Gastroesophageal sphincter (tissue), 4 donors: Measurements from ENCODE around the gene SYNRG. TPM values are rescaled to one million over a fixed set of nuclear protein-coding genes. Genes with fewer than 3 reads are reported as not detected.

Experiments
- ATAC-seq: fragments of 150-250 bp; one replicate; pipeline ENCODE4 v1.9.1; 2016; ENCODE audit warnings: mild to moderate bottlenecking, moderate library complexity
- H3K27ac ChIP-seq, 4 donors: fragments of 200-600 bp; sonication (generic) in 3 of 4; 1 replicate in 3 of 4; 2 replicates in 1 of 4; pipeline ENCODE4 v1.5.1; 2016 to 2019
- H3K27me3 ChIP-seq: fragments of 200-600 bp; sonication (generic); one replicate; pipeline ENCODE4 v1.5.1; 2019
- H3K36me3 ChIP-seq, 2 donors: fragments of 200-600 bp; sonication (generic); one replicate each; pipeline ENCODE4 v1.5.1; 2019; ENCODE audit warnings: control low read depth in 1 of 2
- H3K4me1 ChIP-seq, 3 donors: fragments of 200-600 bp; sonication (generic); 1 replicate in 2 of 3; 2 replicates in 1 of 3; pipeline ENCODE4 v1.5.1; 2016 to 2019; ENCODE audit warnings: control low read depth in 2 of 3
- H3K4me3 ChIP-seq, 2 donors: fragments of 200-600 bp; sonication (generic); one replicate each; pipeline ENCODE4 v1.5.1; 2019; ENCODE audit warnings: mild to moderate bottlenecking in 1 of 2, moderate library complexity in 1 of 2
- H3K9me3 ChIP-seq, 3 donors: fragments of 200-600 bp; sonication (generic); one replicate each; pipeline ENCODE4 v1.5.1; 2017 to 2019; ENCODE audit warnings: control low read depth in 2 of 3
- EP300 ChIP-seq: sonication (generic); formaldehyde crosslinking; IDR thresholded peaks from one replicate; pipeline ENCODE4 v1.6.1; 2017; ENCODE audit warnings: antibody characterized with exemption, mild to moderate bottlenecking
- POLR2A ChIP-seq, 2 donors: fragments of 450-650 bp; IDR thresholded peaks; one replicate each; pipeline ENCODE4 v1.6.1; 2017; ENCODE audit warnings: antibody characterized with exemption in 2 of 2, mild to moderate bottlenecking in 2 of 2, moderate library complexity in 1 of 2
- POLR2AphosphoS5 ChIP-seq: sonication (generic); formaldehyde crosslinking; IDR thresholded peaks from one replicate; pipeline ENCODE4 v1.6.1; 2017; ENCODE audit warnings: antibody characterized with exemption
- WGBS, 2 donors: methylation state at CpG; one replicate each; pipeline ENCODE4 v1.1.5; 2018; ENCODE audit warnings: low coverage in 1 of 2; 5-methylcytosine and 5-hydroxymethylcytosine counted together
- total RNA-seq, 4 donors: library from RNA; depleted of rRNA; stranded (reverse); fragments of >200 nt; gene quantifications; one replicate each; pipeline ENCODE4 v1.1.0, GENCODE V29; 2016
- TF ChIP-seq, protein P1 (sequence below), 4 experiments: fragments of 200-600 bp in 2 of 4; fragments of 450-650 bp in 2 of 4; sonication (generic) in 1 of 4; IDR thresholded peaks; one replicate each; pipeline ENCODE4 v1.5.1; 2017 to 2019; ENCODE audit warnings: antibody characterized with exemption in 4 of 4, mild to moderate bottlenecking in 2 of 4, moderate library complexity in 2 of 4

SYNRG gene
- total RNA-seq, 4 donors from 2014 or later: 11.9 to 29.9 (median 16.8) TPM

DNA sequence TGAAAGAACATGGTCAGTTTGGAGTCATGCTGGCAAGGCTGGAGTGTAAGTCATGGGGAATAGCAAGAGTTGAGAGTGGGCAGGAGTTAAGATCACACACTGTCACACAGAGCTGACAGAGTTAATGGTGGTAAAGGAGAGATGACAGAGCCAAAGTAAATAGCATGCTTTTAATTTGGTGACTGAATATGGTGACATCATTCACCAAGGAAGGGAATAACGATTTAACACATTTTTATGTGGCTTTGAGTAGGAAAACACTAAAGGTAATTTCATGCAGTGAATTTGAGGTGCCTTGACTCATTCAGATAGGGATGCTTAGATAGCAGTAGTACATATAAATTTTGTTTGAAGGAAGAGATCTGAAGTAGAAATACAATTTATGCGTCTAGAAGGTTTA lies 42.1 kb downstream of the SYNRG start:
- WGBS, 2 donors: 60 to 66% methylated on average over 2 of the region's 2 CpGs
- Histone ChIP-seq H3K27me3 (no peaks in the 10 kb centered on the region), H3K9me3 (no peaks in the 10 kb centered on the region), H3K27ac (no peak overlapping the region), H3K36me3 (peaks cover 6 to 88% of the 10 kb centered on the region in 2 donors), H3K4me1 (no peaks in the 10 kb centered on the region), H3K4me3 (no peak overlapping the region)
- TF ChIP-seq POLR2A (IDR thresholded peaks at IDR 0.05): no peak
- TF ChIP-seq, protein P1, sequence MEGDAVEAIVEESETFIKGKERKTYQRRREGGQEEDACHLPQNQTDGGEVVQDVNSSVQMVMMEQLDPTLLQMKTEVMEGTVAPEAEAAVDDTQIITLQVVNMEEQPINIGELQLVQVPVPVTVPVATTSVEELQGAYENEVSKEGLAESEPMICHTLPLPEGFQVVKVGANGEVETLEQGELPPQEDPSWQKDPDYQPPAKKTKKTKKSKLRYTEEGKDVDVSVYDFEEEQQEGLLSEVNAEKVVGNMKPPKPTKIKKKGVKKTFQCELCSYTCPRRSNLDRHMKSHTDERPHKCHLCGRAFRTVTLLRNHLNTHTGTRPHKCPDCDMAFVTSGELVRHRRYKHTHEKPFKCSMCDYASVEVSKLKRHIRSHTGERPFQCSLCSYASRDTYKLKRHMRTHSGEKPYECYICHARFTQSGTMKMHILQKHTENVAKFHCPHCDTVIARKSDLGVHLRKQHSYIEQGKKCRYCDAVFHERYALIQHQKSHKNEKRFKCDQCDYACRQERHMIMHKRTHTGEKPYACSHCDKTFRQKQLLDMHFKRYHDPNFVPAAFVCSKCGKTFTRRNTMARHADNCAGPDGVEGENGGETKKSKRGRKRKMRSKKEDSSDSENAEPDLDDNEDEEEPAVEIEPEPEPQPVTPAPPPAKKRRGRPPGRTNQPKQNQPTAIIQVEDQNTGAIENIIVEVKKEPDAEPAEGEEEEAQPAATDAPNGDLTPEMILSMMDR (IDR thresholded peaks at IDR 0.05): no peak
- TF ChIP-seq EP300: no peak
- no peak for TF ChIP-seq POLR2AphosphoS5
- no peak for ATAC-seq

DNA sequence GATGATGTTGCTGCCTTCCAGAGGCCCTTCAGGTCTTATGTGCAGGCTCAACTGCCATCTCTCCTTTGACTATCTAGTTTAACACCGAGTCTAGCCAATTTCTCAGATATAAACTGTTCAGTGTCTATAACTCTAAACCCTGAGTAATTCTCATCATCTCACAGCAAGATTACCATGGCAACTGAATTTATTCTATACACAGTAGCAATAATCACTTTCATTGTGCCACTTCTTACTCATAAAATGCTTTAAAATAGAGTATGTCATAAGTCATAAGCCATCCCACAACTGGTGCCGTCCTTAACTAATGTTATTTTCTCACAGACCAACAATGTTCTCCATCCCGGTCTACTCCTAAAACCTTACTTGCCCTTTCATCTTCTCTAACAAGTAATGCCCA lies 45.0 kb downstream of the SYNRG start:
- Histone ChIP-seq H3K4me3 (no peak overlapping the region), H3K36me3 (peaks cover 6 to 88% of the 10 kb centered on the region in 2 donors), H3K9me3 (no peaks in the 10 kb centered on the region), H3K27ac (no peak overlapping the region), H3K27me3 (no peaks in the 10 kb centered on the region), H3K4me1 (no peaks in the 10 kb centered on the region)
- 84 to 93% methylated on average over 3 of the region's 3 CpGs for WGBS, 2 donors
- ATAC-seq: no peak
- TF ChIP-seq, protein P1 (IDR thresholded peaks at IDR 0.05): no peak
- TF ChIP-seq POLR2A (IDR thresholded peaks at IDR 0.05) (no peak), POLR2AphosphoS5 (no peak), EP300 (no peak)

DNA sequence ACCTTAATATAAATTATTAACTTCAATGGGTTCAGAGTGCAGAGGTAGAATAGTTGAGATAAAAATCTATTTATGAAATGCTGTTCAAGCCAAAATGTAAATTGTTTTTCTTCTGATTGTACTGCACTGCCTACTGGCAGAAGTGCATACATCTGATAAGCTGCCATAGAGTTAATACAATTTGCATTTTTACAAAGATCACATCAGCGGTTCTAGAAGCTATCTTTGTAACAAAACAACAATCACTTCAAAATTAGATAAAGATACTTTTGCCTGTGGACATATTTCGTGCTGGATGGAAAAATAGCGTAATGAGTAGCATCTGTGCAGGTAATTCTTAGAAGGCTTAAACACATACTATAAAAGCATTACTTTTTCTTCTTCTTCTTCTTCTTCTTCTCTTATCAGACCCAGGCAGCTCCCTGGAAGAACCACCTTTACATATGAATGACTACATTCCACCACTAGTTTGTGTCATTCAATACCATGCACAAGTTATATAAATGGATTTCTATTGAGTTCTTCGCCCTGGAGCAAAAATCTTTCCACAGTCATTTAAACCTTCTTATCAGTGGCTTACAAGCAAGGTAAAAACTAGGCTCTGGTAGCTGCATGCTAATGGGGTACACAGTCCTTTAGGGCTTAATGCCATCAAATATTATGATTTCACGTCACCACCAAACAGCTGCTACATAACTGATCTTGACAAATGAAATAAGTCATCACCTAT lies 47.0 kb downstream of the SYNRG start:
- Histone ChIP-seq H3K36me3 (peaks cover 3 to 88% of the 10 kb centered on the region in 2 donors), H3K27me3 (no peaks in the 10 kb centered on the region), H3K9me3 (no peaks in the 10 kb centered on the region), H3K4me1 (no peaks in the 10 kb centered on the region), H3K27ac (no peak overlapping the region), H3K4me3 (no peak overlapping the region)
- ATAC-seq: no peak
- WGBS, 2 donors: 87 to 96% methylated on average over 4 to 5 of the region's 5 CpGs
- no peak for TF ChIP-seq POLR2AphosphoS5
- TF ChIP-seq POLR2A (IDR thresholded peaks at IDR 0.05): no peak
- no peak for TF ChIP-seq EP300
- TF ChIP-seq, protein P1 (IDR thresholded peaks at IDR 0.05): no peak

DNA sequence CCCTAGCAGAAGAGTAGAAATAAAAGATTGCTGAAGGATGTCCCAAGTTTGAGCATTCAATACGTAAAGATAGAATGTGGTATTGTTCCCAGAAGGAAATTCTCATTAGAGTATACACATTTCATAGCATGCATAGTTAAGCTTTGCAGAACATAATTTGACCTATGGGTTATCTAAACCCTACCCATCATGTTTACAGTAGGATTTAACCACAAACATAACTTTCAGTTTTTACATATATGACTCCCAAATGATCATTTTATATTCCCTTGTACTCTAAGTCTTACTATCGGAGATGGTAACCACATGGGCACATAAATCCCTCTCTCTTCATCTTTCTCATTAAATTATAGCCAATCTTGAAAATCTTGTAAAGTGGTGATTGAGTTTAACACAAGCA lies 50.9 kb downstream of the SYNRG start:
- H3K27ac ChIP-seq: no peak overlapping the region
- H3K4me3 ChIP-seq: no peak overlapping the region
- WGBS, 2 donors: 79 to 96% methylated on average over 2 of the region's 2 CpGs
- peaks cover 0 to 90% of the 10 kb centered on the region in 2 donors for H3K36me3 ChIP-seq
- H3K27me3 ChIP-seq: no peaks in the 10 kb centered on the region
- ATAC-seq: no peak
- no peaks in the 10 kb centered on the region for H3K4me1 ChIP-seq
- H3K9me3 ChIP-seq: no peaks in the 10 kb centered on the region
- no peak for TF ChIP-seq POLR2A (IDR thresholded peaks at IDR 0.05)
- no peak for TF ChIP-seq EP300
- TF ChIP-seq, protein P1 (IDR thresholded peaks at IDR 0.05): no peak
- TF ChIP-seq POLR2AphosphoS5: no peak

DNA sequence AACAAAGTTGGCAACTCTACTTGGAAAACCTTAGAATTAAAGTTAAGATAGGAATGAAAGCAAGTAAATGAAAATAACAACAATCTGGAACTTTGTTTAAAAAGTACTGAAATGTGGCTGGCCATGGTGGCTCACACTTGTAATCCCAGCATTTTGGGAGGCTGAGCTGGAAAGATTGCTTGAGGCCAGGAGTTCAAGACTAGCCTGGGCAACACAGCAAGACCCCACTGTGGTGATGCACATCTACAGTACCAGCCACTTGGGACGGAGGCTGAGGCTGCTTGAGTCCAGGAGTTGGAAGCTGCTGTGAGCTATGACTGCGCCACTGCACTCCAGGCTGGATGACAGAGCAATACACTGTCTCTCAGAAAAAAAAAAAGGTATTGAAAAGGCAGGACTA lies 51.7 kb downstream of the SYNRG start:
- TF ChIP-seq, protein P1 (IDR thresholded peaks at IDR 0.05): no peak
- TF ChIP-seq POLR2A (IDR thresholded peaks at IDR 0.05) (no peak), POLR2AphosphoS5 (no peak), EP300 (no peak)
- H3K9me3 ChIP-seq: no peaks in the 10 kb centered on the region
- H3K36me3 ChIP-seq: peaks cover 0 to 90% of the 10 kb centered on the region in 2 donors
- H3K27me3 ChIP-seq: no peaks in the 10 kb centered on the region
- H3K4me1 ChIP-seq: no peaks in the 10 kb centered on the region
- H3K4me3 ChIP-seq: no peak overlapping the region
- 100% methylated on average over 2 of the region's 2 CpGs; no CpG with 5 or more reads in 1 of the 2 donors for WGBS, 2 donors
- no peak overlapping the region for H3K27ac ChIP-seq
- no peak for ATAC-seq
